ENCODE measurements around the gene GPSM3.
A peak's percentile ranks its signal among the peaks of the same experiment; 100 is the strongest.

GPSM3 gene

GRCh38 chr6:32200711-32201475 is 8.4 kb upstream of the GPSM3 start:
- TF ChIP-seq CTCF (IDR thresholded peaks at IDR 0.05; ENCODE audit: low read depth, low read length, missing control alignments), result no peak
- Histone ChIP-seq H3K4me3 (ENCODE audit: low read depth, low read length) (no peak overlapping the region), H3K36me3 (replicated peaks) (no peaks in the 10 kb centered on the region), H3K27me3 (replicated peaks) (no peaks in the 10 kb centered on the region), H3K27ac (no peak overlapping the region)
- DNase-seq, result no peak
- in situ Hi-C loops (cut with HindIII; ENCODE audit: low pct_ligation_motif_present, low sequenced_read_pairs), result no loop called here

GRCh38 chr6:32198866-32199265 is 6.4 kb upstream of the GPSM3 start:
- in situ Hi-C loops (cut with HindIII; ENCODE audit: low pct_ligation_motif_present, low sequenced_read_pairs), result no loop called here
- H3K27ac ChIP-seq, result no peak overlapping the region
- no peak for DNase-seq
- no peak for TF ChIP-seq CTCF (IDR thresholded peaks at IDR 0.05; ENCODE audit: low read depth, low read length, missing control alignments)
- H3K36me3 ChIP-seq (replicated peaks), result no peaks in the 10 kb centered on the region
- H3K27me3 ChIP-seq (replicated peaks), result no peaks in the 10 kb centered on the region
- H3K4me3 ChIP-seq (ENCODE audit: low read depth, low read length), result no peak overlapping the region

- H3K27ac ChIP-seq, result no peak overlapping the region
- no peak for TF ChIP-seq CTCF (IDR thresholded peaks at IDR 0.05; ENCODE audit: low read depth, low read length, missing control alignments)
- in situ Hi-C loops (cut with HindIII; ENCODE audit: low pct_ligation_motif_present, low sequenced_read_pairs), result no loop called here
Measured at GRCh38 chr6:32198345-32198696, 5.9 kb upstream of the GPSM3 start.

GRCh38 chr6:32196682-32197616 is 4.5 kb upstream of the GPSM3 start:
- in situ Hi-C loops (cut with HindIII; ENCODE audit: low pct_ligation_motif_present, low sequenced_read_pairs), result no loop called here
- Histone ChIP-seq H3K4me3 (ENCODE audit: low read depth, low read length) (peak overlapping the region; percentile 80), H3K27ac (peak overlapping the region; percentile 98), H3K36me3 (replicated peaks) (no peaks in the 10 kb centered on the region), H3K27me3 (replicated peaks) (no peaks in the 10 kb centered on the region)
- no peak for DNase-seq
- no peak for TF ChIP-seq CTCF (IDR thresholded peaks at IDR 0.05; ENCODE audit: low read depth, low read length, missing control alignments)

More at GRCh38 chr6:32198345-32198696, 5.9 kb upstream of the GPSM3 start:
- no peaks in the 10 kb centered on the region for H3K27me3 ChIP-seq (replicated peaks)
- no peak for DNase-seq
- no peak overlapping the region for H3K4me3 ChIP-seq (ENCODE audit: low read depth, low read length)
- no peaks in the 10 kb centered on the region for H3K36me3 ChIP-seq (replicated peaks)

GRCh38 chr6:32195902-32196681 is 3.6 kb upstream of the GPSM3 start:
- Histone ChIP-seq H3K4me3 (ENCODE audit: low read depth, low read length) (peak overlapping the region; percentile 80), H3K27ac (peak overlapping the region; percentile 98), H3K36me3 (replicated peaks) (no peaks in the 10 kb centered on the region), H3K27me3 (replicated peaks) (no peaks in the 10 kb centered on the region)
- TF ChIP-seq CTCF (IDR thresholded peaks at IDR 0.05; ENCODE audit: low read depth, low read length, missing control alignments), result no peak
- in situ Hi-C loops (cut with HindIII; ENCODE audit: low pct_ligation_motif_present, low sequenced_read_pairs), result no loop called here
- DNase-seq, result peak; percentile 91

Measured in brain microvascular endothelial cell (primary cell).